Ureter (tissue), 1 donor: ENCODE results near the gene DCDC2C. TPM values are rescaled to one million over a fixed set of nuclear protein-coding genes. Genes with fewer than 3 reads are reported as not detected.

Experiments
- DNase-seq: peaks from one replicate; pipeline ENCODE4 v3.0.0-alpha.2; 2020; ENCODE audit warnings: low spot score
- total RNA-seq: library from RNA; stranded (reverse); gene quantifications from one replicate; pipeline ENCODE4 v1.2.4, GENCODE V29; 2023
- donor health status: DM: yes; HTN: yes; CAD: no.

DCDC2C gene
- total RNA-seq, 1 donor from 2014 or later: not detected

DNA sequence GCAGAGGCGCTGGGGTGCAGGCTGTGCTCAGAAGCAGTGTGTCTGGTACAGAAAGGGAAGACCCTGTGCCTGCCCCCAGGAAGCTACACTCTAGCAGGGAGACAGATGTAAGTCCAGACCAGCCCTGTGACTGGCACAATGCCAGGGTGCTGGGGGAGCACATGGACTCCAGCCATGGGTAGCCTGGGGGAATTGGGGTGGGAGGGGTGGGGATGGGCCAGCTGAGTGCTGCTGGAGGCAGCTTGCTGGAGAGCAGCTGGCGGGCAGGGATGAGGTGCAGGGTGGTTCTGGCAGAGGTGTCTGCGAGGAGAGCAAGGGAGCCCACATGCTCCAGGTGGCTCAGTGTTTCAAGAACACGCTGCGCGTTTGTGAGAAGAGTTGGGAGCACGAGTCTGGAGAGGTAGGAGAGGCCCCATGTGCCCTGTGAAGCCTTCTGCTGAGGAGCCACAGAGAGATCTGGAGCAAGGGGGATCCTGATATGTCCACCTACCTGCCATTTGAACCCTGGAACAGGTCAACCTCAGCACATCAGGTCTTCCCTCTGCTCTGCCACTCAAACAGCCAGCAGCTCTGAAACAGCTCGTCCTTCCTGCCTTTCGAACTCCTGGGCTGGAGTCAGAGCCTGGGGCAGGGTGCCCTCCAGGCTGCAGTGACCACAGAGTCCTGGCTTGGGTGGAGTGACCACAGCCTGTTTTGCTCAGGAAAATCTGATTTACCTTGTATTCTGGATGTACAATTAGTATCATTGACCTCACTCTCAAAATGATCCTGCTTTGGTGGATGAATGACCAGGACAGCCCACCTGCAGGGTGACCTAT, 30.3 kb upstream of the DCDC2C start:
- DNase-seq: no peak

GRCh38 chr2:3674066-3674845, 29.1 kb upstream of the DCDC2C start:
- no peak for DNase-seq

DNA sequence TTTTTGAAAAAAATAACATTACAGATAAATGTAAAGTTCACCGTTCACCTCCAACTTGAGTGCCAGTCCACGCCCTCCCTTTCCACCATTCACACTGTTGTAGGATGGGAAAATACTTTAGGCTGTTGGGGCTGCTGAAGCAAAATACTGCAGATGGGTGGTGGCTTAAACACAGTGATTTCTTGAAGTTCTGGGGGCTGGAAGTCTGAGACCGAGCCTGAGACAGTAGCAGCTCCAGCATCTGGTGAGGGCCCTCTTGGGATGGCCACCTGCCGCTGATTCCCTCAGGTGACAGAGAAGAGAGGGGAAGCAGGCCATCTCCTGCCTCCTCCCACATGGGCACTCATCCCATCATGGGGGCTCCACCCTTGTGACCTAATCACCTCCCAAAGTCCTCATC, 27.7 kb upstream of the DCDC2C start:
- no peak for DNase-seq

DNA sequence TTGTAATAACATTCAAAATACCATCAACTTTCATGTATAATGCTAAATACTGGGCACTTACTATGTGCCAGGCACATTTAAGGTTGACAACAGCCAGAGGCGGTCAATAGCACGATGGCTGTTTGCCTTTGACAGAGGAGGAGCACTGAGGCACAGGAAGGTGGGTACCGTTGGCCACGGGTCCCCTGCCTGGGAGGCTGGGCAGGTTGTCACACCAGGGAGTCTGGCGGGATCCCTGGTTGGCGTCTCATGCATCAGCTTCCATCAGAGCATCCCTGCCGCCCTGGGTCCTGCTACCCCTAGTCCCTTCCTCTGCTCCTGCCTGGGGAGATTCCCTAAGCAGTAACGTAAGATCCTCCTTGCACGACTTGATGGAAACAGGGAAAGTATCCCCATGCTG, 25.9 kb upstream of the DCDC2C start:
- no peak for DNase-seq

GRCh38 chr2:3678212-3678611, 25.2 kb upstream of the DCDC2C start:
- DNase-seq: no peak

DNA sequence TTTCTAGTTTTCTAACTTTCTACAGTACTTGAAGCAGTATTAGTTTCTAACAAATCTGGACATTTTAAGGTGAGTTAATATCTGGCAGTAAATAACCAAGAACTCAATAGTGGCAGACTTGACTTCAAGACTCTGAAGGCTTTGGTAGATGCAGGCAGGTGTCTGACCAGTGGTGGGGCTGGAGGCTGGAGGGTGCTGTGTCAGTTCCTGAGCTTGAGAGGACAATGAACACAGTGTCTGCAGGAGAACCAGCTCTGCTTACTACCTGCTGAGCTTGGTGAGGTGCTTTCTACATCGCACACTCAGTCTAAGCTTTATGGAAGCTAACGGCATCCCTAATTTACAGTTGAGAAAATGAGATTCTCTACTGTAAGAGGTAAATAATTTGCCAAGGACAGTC, 24.2 kb upstream of the DCDC2C start:
- no peak for DNase-seq

DNA sequence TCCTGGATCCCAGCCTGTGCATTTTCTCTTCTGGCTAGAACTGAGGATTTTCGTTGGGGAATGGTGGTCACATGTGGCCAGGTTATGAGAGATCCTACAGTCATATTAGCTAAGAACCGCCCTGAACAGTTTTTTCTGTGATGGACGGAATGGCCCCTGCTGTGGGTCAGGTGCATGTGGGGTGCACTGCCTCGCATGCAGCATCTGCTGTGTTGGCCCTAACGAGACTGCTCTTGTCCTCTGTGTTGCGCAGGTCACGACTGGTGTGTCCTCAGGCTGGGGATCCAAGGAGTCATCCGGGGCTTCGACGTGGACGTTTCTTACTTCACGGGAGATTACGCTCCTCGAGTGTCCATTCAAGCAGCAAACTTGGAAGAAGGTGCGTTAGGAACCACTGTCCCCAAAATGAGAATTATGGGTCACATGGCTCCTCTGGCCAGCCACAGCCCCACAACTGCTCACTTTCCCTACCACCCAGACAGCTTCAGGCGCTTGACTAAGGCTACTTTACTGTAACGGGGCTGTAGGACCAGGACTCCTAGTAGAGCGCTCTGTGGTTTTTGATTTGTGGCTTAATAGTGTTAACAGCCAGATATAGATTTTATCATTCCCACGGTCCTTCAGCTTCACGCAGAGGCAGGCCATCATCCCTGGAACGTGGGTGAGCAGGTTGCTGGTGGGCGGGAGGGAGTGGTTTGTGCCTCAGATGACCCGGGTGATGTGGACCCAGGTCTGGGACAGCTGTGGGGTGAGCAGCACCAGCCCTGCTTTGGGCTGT, 23.6 kb upstream of the DCDC2C start:
- no peak for DNase-seq

GRCh38 chr2:3680548-3681345, 22.6 kb upstream of the DCDC2C start:
- no peak for DNase-seq

- DNase-seq: no peak
These were observed 21.8 kb upstream of the DCDC2C start for GRCh38 chr2:3681625-3682024.

GRCh38 chr2:3682811-3683210, 20.6 kb upstream of the DCDC2C start:
- DNase-seq: no peak

- no peak for DNase-seq
These were observed 19.5 kb upstream of the DCDC2C start for GRCh38 chr2:3683748-3684454.

DNA sequence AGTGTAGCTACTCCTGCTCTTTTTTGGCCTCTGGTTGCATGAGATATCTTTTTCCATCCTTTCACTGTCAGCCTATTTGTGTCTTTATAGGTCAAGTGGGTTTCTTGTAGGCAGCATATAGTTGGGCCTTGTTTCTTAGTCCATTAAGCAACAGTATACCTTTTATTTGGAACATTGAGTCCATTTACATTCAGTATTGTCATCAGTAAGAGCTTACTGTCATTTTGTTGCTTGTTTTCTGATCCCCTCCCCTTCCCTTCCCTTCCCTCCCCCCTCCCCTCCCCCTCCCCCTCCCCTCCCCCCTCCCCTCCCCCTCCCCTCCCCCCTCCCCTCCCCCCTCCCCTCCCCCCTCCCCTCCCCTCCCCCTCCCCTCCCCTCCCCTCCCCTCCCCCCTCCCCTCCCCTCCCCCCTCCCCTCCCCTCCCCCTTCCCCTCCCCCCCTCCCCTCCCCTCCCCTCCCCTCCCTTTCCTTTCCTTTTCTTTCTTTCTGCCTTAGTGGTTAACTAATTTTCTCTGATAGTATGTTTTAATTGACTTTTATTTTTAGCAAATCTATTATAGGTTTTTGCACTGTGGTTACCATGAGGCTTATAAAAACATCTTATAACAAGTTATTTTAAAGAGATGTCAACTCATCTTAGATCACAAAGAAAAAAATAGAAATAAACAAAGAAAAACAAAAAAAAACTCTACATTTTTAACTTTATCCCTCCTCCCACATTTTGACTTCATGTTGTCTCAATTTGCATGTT, 13.2 kb upstream of the DCDC2C start:
- no peak for DNase-seq

- no peak for DNase-seq
These were observed 11.0 kb upstream of the DCDC2C start for GRCh38 chr2:3692375-3692774.

- no peak for DNase-seq
These were observed 6.8 kb upstream of the DCDC2C start for GRCh38 chr2:3696545-3696944.

- no peak for DNase-seq
These were observed 2.3 kb upstream of the DCDC2C start for GRCh38 chr2:3701071-3701470.

- DNase-seq: no peak
These were observed 481 bp downstream of the DCDC2C start for GRCh38 chr2:3703757-3704355.

DNA sequence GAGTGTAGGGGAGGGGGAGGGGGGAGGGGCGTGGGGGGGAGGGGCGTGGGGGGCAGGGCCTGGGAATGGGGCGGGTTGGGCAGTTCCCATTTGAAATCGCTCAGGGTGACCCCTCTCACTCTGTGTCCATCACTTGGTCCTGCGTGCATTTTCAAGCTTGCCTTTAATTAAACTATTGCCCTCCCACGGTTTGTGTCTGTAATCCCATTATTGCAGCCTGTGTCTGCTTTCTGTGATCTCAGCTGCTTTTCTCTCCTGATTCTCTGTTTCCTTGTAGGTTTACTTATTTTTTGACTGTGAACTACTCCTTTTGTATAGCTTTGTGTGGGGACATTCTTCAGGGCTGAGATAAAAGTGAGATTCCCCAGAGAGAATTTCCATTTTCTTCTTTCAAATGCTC, 1.3 kb downstream of the DCDC2C start:
- DNase-seq: no peak

GRCh38 chr2:3705782-3706181, 2.4 kb downstream of the DCDC2C start:
- no peak for DNase-seq

DNA sequence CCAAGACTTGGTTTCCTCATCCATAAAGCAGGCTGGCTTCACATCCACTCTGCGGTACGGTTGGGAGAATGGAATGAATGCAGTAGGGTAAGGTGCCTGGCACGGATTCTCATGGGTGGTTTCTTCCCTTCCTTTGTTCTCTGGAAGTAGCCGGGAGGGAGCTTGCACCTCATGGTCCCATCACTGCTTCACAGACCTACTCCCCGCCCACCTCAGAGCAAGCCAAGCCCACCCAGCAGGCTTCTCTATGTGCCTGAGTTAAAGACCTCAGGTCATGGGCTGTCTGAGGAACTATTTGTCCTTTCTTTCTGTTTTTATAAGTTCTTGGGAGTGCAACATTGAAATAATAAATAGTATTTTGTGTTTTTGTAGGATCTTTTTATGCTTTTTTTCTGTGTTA, 3.5 kb downstream of the DCDC2C start:
- DNase-seq: no peak

- DNase-seq: no peak
These were observed 5.2 kb downstream of the DCDC2C start for GRCh38 chr2:3708576-3708975.
